Parathyroid adenoma (tissue), 2 donors: ENCODE measurements around the gene PAMR1.
"Not testable (repeated sequence)": the region's sequence is repeated elsewhere in the genome, so short reads cannot be mapped to it uniquely, and the experiment has no call there.

Experiments used
- H2AFZ ChIP-seq: fragments of 300-600 bp; sonication (generic); one replicate; pipeline ENCODE4 v1.7.0; 2017; ENCODE audit warnings: antibody characterized with exemption, mild to moderate bottlenecking
- H3K27ac ChIP-seq: fragments of 300-600 bp; sonication (generic); one replicate; pipeline ENCODE4 v1.7.0; 2017
- H3K27me3 ChIP-seq: fragments of 300-600 bp; sonication (generic); one replicate; pipeline ENCODE4 v1.7.0; 2017; ENCODE audit warnings: low read length; ENCODE audit not compliant: control insufficient read depth, insufficient read depth
- H3K36me3 ChIP-seq: fragments of 300-600 bp; sonication (generic); one replicate; pipeline ENCODE4 v1.7.0; 2017; ENCODE audit warnings: low read length; ENCODE audit not compliant: control insufficient read depth, insufficient read depth
- H3K4me1 ChIP-seq: fragments of 300-600 bp; sonication (generic); one replicate; pipeline ENCODE4 v1.7.0; 2017; ENCODE audit warnings: control low read depth
- H3K4me2 ChIP-seq: fragments of 300-600 bp; sonication (generic); one replicate; pipeline ENCODE4 v1.7.0; 2017; ENCODE audit warnings: low read length
- H3K4me3 ChIP-seq: fragments of 300-600 bp; sonication (generic); one replicate; pipeline ENCODE4 v1.7.0; 2017; ENCODE audit warnings: low read depth, low read length
- H3K79me2 ChIP-seq: fragments of 300-600 bp; sonication (generic); one replicate; pipeline ENCODE4 v1.7.0; 2017; ENCODE audit warnings: control low read depth
- H3K9ac ChIP-seq: fragments of 300-600 bp; sonication (generic); one replicate; pipeline ENCODE4 v1.7.0; 2017; ENCODE audit warnings: mild to moderate bottlenecking
- H3K9me3 ChIP-seq: fragments of 300-600 bp; sonication (generic); one replicate; pipeline ENCODE4 v1.7.0; 2017; ENCODE audit warnings: low read length; ENCODE audit not compliant: control insufficient read depth
- CTCF ChIP-seq: fragments of 300-600 bp; sonication (generic); IDR thresholded peaks from one replicate; pipeline ENCODE4 v1.7.0; 2017; ENCODE audit warnings: antibody characterized with exemption, mild to moderate bottlenecking
- donor health status: primary hyperparathyroidism.

The PAMR1 gene

DNA sequence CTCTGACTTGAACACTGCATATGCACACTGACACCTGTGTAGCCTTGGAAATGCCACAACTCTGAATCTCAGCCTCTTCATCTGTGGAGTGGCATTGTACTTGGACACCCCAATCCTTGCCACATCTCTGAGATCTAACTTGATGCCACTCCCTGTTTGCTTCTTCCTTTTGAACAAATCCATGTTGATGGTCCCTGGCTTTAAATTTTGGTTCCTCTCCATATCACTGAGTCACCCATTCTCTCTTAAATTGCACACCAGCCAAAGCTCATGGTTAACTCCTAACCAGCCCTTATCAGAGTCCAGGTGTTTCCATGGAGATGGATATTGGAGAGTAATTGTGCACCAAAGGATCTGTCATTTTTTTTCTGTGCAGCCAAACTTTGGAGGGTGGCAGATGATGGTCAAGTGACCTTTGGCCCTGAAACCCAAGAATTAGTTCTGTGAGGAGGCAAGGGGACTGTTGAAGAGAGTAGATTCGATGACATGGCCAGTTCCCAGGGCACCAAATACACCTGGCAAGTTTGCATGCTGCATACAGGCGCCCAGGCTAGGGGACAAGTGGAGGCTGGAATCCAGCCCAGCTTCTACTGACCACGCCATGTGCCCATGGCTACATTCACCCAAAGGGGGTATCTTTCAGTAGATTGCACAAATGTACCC is 25.1 kb upstream of the PAMR1 start:
- TF ChIP-seq CTCF, result no peak
- no peaks in the 10 kb centered on the region for H3K36me3 ChIP-seq
- no peak overlapping the region for H3K27ac ChIP-seq

GRCh38 chr11:35549787-35550186 is 24.4 kb upstream of the PAMR1 start:
- no peak overlapping the region for H3K27ac ChIP-seq

More for the DNA sequence above, 25.1 kb upstream of the PAMR1 start:
- Histone ChIP-seq H3K79me2 (no peaks in the 10 kb centered on the region), H3K4me1 (no peaks in the 10 kb centered on the region), H3K27me3 (no peaks in the 10 kb centered on the region), H3K4me2 (no peak overlapping the region), H3K4me3 (no peak overlapping the region), H3K9ac (no peak overlapping the region), H2AFZ (no peak overlapping the region), H3K9me3 (no peaks in the 10 kb centered on the region)

GRCh38 chr11:35548925-35549561 is 23.6 kb upstream of the PAMR1 start:
- Histone ChIP-seq H3K27ac (no peak overlapping the region), H2AFZ (no peak overlapping the region), H3K9ac (no peak overlapping the region), H3K79me2 (no peaks in the 10 kb centered on the region), H3K27me3 (no peaks in the 10 kb centered on the region), H3K36me3 (no peaks in the 10 kb centered on the region), H3K4me3 (no peak overlapping the region), H3K4me1 (no peaks in the 10 kb centered on the region), H3K4me2 (no peak overlapping the region), H3K9me3 (no peaks in the 10 kb centered on the region)
- TF ChIP-seq CTCF, result no peak

More at GRCh38 chr11:35549787-35550186, 24.4 kb upstream of the PAMR1 start:
- Histone ChIP-seq H3K27me3 (no peaks in the 10 kb centered on the region), H3K4me3 (no peak overlapping the region), H3K9ac (no peak overlapping the region), H3K4me1 (no peaks in the 10 kb centered on the region), H3K79me2 (no peaks in the 10 kb centered on the region), H3K36me3 (no peaks in the 10 kb centered on the region), H2AFZ (no peak overlapping the region), H3K4me2 (no peak overlapping the region), H3K9me3 (no peaks in the 10 kb centered on the region)
- TF ChIP-seq CTCF, result no peak

GRCh38 chr11:35547995-35548394 is 22.6 kb upstream of the PAMR1 start:
- not testable (repeated sequence) for H3K4me1 ChIP-seq, H3K36me3 ChIP-seq, H2AFZ ChIP-seq, H3K27me3 ChIP-seq, H3K79me2 ChIP-seq, H3K27ac ChIP-seq, H3K4me3 ChIP-seq, H3K4me2 ChIP-seq, H3K9ac ChIP-seq, H3K9me3 ChIP-seq

DNA sequence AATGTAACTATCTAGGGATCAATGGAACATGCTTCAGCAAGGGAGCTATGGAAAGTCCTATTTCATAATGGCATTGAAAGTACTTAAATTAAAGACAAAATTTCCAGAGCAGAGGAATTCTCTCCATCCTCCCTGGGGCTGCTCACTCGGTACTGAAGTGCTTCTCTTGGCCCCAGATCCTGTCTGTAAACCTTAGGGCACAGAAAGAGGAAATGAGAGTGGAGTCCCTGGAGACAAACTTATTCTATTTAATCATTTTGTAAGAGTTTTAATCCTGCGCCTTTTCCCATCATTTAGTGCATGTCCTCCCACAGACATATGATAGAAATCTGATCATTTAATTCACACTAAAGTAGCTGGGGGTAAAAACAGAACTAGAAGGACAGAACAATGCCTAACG is 20.9 kb upstream of the PAMR1 start:
- Histone ChIP-seq H3K9ac (no peak overlapping the region), H3K27me3 (no peaks in the 10 kb centered on the region), H2AFZ (no peak overlapping the region), H3K79me2 (no peaks in the 10 kb centered on the region), H3K4me2 (no peak overlapping the region), H3K36me3 (no peaks in the 10 kb centered on the region), H3K9me3 (no peaks in the 10 kb centered on the region), H3K4me3 (no peak overlapping the region), H3K27ac (no peak overlapping the region), H3K4me1 (no peaks in the 10 kb centered on the region)
- TF ChIP-seq CTCF, result no peak
